KMS-11 (cell line): ENCODE measurements around the gene TEAD1.

Source experiments
- H2AFZ ChIP-seq: fragments of 200-600 bp; sonication (generic); 2 replicates; pipeline ENCODE4 v1.6.1; 2016; ENCODE audit warnings: antibody characterized with exemption, mixed run types, low read depth
- H3K27ac ChIP-seq: fragments of 200-600 bp; sonication (generic); 2 replicates; pipeline ENCODE4 v1.6.1; 2016; ENCODE audit warnings: mild to moderate bottlenecking, mixed run types
- H3K27me3 ChIP-seq: fragments of 200-600 bp; sonication (generic); 2 replicates; pipeline ENCODE4 v1.6.1; 2017; ENCODE audit warnings: mild to moderate bottlenecking, low read depth, mixed run types, moderate library complexity; ENCODE audit not compliant: insufficient read depth
- H3K36me3 ChIP-seq: fragments of 200-600 bp; sonication (generic); 2 replicates; pipeline ENCODE4 v1.6.1; 2017; ENCODE audit warnings: mild to moderate bottlenecking, mixed run types; ENCODE audit not compliant: insufficient read depth
- H3K4me1 ChIP-seq: fragments of 200-600 bp; sonication (generic); 2 replicates; pipeline ENCODE4 v1.6.1; 2016; ENCODE audit warnings: mild to moderate bottlenecking, low read depth, mixed run types; ENCODE audit not compliant: poor library complexity, severe bottlenecking
- H3K4me2 ChIP-seq: fragments of 200-600 bp; sonication (generic); 2 replicates; pipeline ENCODE4 v1.7.0; 2016; ENCODE audit warnings: mild to moderate bottlenecking, mixed run types
- H3K4me3 ChIP-seq: fragments of 200-600 bp; sonication (generic); IDR thresholded peaks from 2 replicates; pipeline ENCODE4 v1.6.1; 2017; ENCODE audit warnings: low read depth, low read length, mixed read lengths; ENCODE audit not compliant: insufficient read depth
- H3K79me2 ChIP-seq: fragments of 200-600 bp; sonication (generic); 2 replicates; pipeline ENCODE4 v1.6.1; 2016; ENCODE audit warnings: low read depth, mixed run types; ENCODE audit not compliant: insufficient read depth
- H3K9ac ChIP-seq: fragments of 200-600 bp; sonication (generic); 2 replicates; pipeline ENCODE4 v1.6.1; 2016; ENCODE audit warnings: mild to moderate bottlenecking, mixed run types
- H4K20me1 ChIP-seq: fragments of 200-600 bp; sonication (generic); 2 replicates; pipeline ENCODE4 v1.6.1; 2016; ENCODE audit warnings: mild to moderate bottlenecking, mixed run types; ENCODE audit not compliant: insufficient read depth
- CTCF ChIP-seq: fragments of 200-600 bp; sonication (generic); conservative IDR thresholded peaks from 2 replicates; pipeline ENCODE4 v1.6.1; 2017; ENCODE audit warnings: low read depth, mild to moderate bottlenecking, antibody characterized with exemption, low read length, moderate library complexity, mixed read lengths

Gene TEAD1

GRCh38 chr11:12800032-12800671, 125.9 kb downstream of the TEAD1 start:
- Histone ChIP-seq H3K27me3 (no peaks in the 10 kb centered on the region), H3K4me1 (peaks cover 66% of the 10 kb centered on the region), H3K9ac (no peak overlapping the region), H3K36me3 (no peaks in the 10 kb centered on the region), H4K20me1 (no peaks in the 10 kb centered on the region), H2AFZ (no peak overlapping the region), H3K4me2 (no peak overlapping the region), H3K27ac (no peak overlapping the region), H3K4me3 (no peak overlapping the region), H3K79me2 (peaks cover 34% of the 10 kb centered on the region; the same call in 1 of the 2 replicates)
- TF ChIP-seq CTCF, result no peak

GRCh38 chr11:12800871-12801270, 126.7 kb downstream of the TEAD1 start:
- Histone ChIP-seq H3K27ac (no peak overlapping the region), H3K4me2 (no peak overlapping the region), H3K4me1 (peaks cover 73% of the 10 kb centered on the region), H4K20me1 (no peaks in the 10 kb centered on the region), H3K79me2 (peaks cover 42% of the 10 kb centered on the region; the same call in 1 of the 2 replicates), H3K4me3 (no peak overlapping the region), H3K9ac (no peak overlapping the region), H3K36me3 (no peaks in the 10 kb centered on the region), H2AFZ (no peak overlapping the region), H3K27me3 (no peaks in the 10 kb centered on the region)
- no peak for TF ChIP-seq CTCF

GRCh38 chr11:12801976-12802375, 127.8 kb downstream of the TEAD1 start:
- no peaks in the 10 kb centered on the region for H3K27me3 ChIP-seq
- H3K27ac ChIP-seq, result no peak overlapping the region
- H3K79me2 ChIP-seq, result peaks cover 50% of the 10 kb centered on the region; the same call in 1 of the 2 replicates
- H2AFZ ChIP-seq, result no peak overlapping the region
- no peak overlapping the region for H3K9ac ChIP-seq
- no peak for TF ChIP-seq CTCF
- no peak overlapping the region for H3K4me2 ChIP-seq
- no peak overlapping the region for H3K4me3 ChIP-seq
- H3K4me1 ChIP-seq, result peaks cover 85% of the 10 kb centered on the region
- H3K36me3 ChIP-seq, result no peaks in the 10 kb centered on the region
- no peaks in the 10 kb centered on the region for H4K20me1 ChIP-seq

- no peak overlapping the region for H2AFZ ChIP-seq
- H3K4me3 ChIP-seq, result no peak overlapping the region
- TF ChIP-seq CTCF, result no peak
- no peaks in the 10 kb centered on the region for H4K20me1 ChIP-seq
- H3K27me3 ChIP-seq, result no peaks in the 10 kb centered on the region
- H3K36me3 ChIP-seq, result no peaks in the 10 kb centered on the region
- peaks cover 89% of the 10 kb centered on the region for H3K4me1 ChIP-seq
- no peak overlapping the region for H3K9ac ChIP-seq
- H3K4me2 ChIP-seq, result no peak overlapping the region
- peaks cover 56% of the 10 kb centered on the region; the same call in 1 of the 2 replicates for H3K79me2 ChIP-seq
- no peak overlapping the region for H3K27ac ChIP-seq
These were observed 128.3 kb downstream of the TEAD1 start for GRCh38 chr11:12802418-12803085.
